Fibroblast of the aortic adventitia (primary cell): ENCODE data around the gene GCNT3. TPM values are rescaled to one million over a fixed set of nuclear protein-coding genes. Genes with fewer than 3 reads are reported as not detected.

ENCODE experiments used
- DNase-seq: peaks from one replicate; pipeline ENCODE4 v3.0.0-alpha.2; 2010; ENCODE audit warnings: low read depth
- H3K4me3 ChIP-seq: 2 replicates; pipeline ENCODE4 v1.5.1; 2011; ENCODE audit warnings: low read depth, mild to moderate bottlenecking, control low read depth, low read length, moderate library complexity
- CTCF ChIP-seq: IDR thresholded peaks from 2 replicates; pipeline ENCODE4 v1.5.1; 2011; ENCODE audit warnings: mild to moderate bottlenecking, low read length, control low read depth, inconsistent platforms; ENCODE audit not compliant: insufficient read depth
- small RNA-seq: library from RNA; depleted of rRNA; stranded (forward); fragments of <200 nt; gene quantifications from one replicate; pipeline ENCODE3, GENCODE V24; 2012
- total RNA-seq: library from RNA; depleted of rRNA; stranded (reverse); fragments of >200 nt; gene quantifications from 2 replicates; pipeline ENCODE4 v1.2.3, GENCODE V29; 2012; ENCODE audit warnings: low replicate concordance

The GCNT3 gene
- total RNA-seq, 1 donor = 0.27 TPM

DNA sequence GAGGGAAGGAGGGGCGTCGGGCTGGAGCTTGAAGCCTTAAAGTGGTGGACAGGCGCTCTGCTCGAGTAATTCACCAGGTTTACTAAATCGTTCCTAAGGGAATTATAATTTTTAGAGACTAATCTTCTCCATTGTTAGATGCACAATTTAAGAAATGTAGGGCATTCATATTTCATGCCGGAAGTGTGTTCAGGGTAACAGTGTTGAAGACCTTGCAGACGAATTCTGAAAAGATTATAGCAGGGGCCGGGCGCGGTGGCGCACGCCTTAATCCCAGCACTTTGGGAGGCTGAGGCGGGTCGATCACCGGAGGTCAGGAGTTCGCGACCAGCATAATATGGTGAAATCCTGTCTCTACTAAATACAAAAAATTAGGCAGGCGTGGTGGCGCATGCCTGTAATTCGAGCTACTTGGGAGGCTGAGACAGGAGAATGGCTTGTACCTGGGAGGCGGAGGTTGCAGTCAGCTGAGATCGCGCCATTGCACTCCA lies 46.1 kb downstream of the GCNT3 start:
- DNase-seq = no peak
- TF ChIP-seq CTCF = no peak
- H3K4me3 ChIP-seq = peak overlapping the region; percentile 83

GRCh38 chr15:59659366-59659765 lies 47.8 kb downstream of the GCNT3 start:
- no peak overlapping the region for H3K4me3 ChIP-seq
- TF ChIP-seq CTCF = no peak
- DNase-seq = no peak

- TF ChIP-seq CTCF = no peak
- peak; percentile 95 for DNase-seq
- no peak overlapping the region for H3K4me3 ChIP-seq
These were observed 50.7 kb downstream of the GCNT3 start for GRCh38 chr15:59662260-59662659.

DNA sequence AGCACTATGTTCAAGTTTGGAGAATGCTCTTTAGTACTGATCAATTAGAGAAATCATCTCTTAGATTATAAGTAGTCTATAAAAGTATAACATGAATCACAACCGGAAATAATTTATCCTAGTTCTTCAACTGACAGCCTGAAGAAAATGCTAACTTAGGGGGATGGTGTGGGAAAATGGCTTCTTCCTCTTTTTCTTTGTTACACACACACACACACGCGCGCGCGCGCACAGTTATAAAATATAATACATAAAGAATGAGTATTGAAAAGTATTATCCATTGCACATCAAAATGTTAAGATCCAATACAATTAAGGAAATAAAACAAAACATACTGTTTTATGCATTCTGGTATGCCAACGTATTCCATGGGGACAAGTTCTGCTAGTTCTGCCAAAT lies 57.0 kb downstream of the GCNT3 start:
- TF ChIP-seq CTCF = no peak
- H3K4me3 ChIP-seq = no peak overlapping the region
- no peak for DNase-seq

Small RNA genes within 50 kb of the gene (small RNA-seq; reads per million reads assigned to genes)
- not detected for gene RNA5SP396

Other genes starting within 250 kb of the GCNT3 start
- 93.5 and 147 TPM in 2 replicates for gene MYO1E, start 238.9 kb upstream of the GCNT3 start, total RNA-seq
- gene FAM81A, start 173.6 kb upstream of the GCNT3 start, total RNA-seq = 0.81 and 2.6 TPM in 2 replicates
- 16.4 and 38.5 TPM in 2 replicates for gene GTF2A2, start 45.7 kb downstream of the GCNT3 start, total RNA-seq
- 107 and 408 TPM in 2 replicates for gene BNIP2, start 77.5 kb downstream of the GCNT3 start, total RNA-seq